Hematopoietic multipotent progenitor cell treated with erythropoietin and hydrocortisone succinate and interleukin-3 and kit ligand, for 4 days (in vitro differentiated cells): ENCODE results near the gene OPCML.

Experiments used
- DNase-seq: peaks from one replicate; pipeline ENCODE4 v3.0.0-alpha.2; 2015

The OPCML gene

GRCh38 chr11:133501643-133502539 lies 30.4 kb downstream of the OPCML start:
- no peak for DNase-seq

GRCh38 chr11:133500936-133501335 lies 31.4 kb downstream of the OPCML start:
- no peak for DNase-seq

GRCh38 chr11:133500435-133500834 lies 31.9 kb downstream of the OPCML start:
- DNase-seq: no peak

GRCh38 chr11:133498969-133499368 lies 33.3 kb downstream of the OPCML start:
- no peak for DNase-seq

- no peak for DNase-seq
These were observed 34.7 kb downstream of the OPCML start for GRCh38 chr11:133497477-133498140.

- DNase-seq: no peak
These were observed 39.4 kb downstream of the OPCML start for GRCh38 chr11:133492895-133493294.

GRCh38 chr11:133491680-133492383 lies 40.5 kb downstream of the OPCML start:
- DNase-seq: no peak

- DNase-seq: no peak
These were observed 51.6 kb downstream of the OPCML start for GRCh38 chr11:133480722-133481121.

- no peak for DNase-seq
These were observed 53.1 kb downstream of the OPCML start for GRCh38 chr11:133479209-133479608.

GRCh38 chr11:133477251-133477625 lies 55.1 kb downstream of the OPCML start:
- no peak for DNase-seq

- DNase-seq: no peak
These were observed 55.6 kb downstream of the OPCML start for GRCh38 chr11:133476570-133477250.

- no peak for DNase-seq
These were observed 57.8 kb downstream of the OPCML start for GRCh38 chr11:133474461-133474860.

GRCh38 chr11:133467686-133468085 lies 64.6 kb downstream of the OPCML start:
- no peak for DNase-seq

GRCh38 chr11:133443206-133443747 lies 89.0 kb downstream of the OPCML start:
- no peak for DNase-seq

GRCh38 chr11:133441964-133442660 lies 90.2 kb downstream of the OPCML start:
- no peak for DNase-seq

- no peak for DNase-seq
These were observed 106.3 kb downstream of the OPCML start for GRCh38 chr11:133425992-133426391.

GRCh38 chr11:133425245-133425644 lies 107.1 kb downstream of the OPCML start:
- DNase-seq: no peak

GRCh38 chr11:133418218-133418617 lies 114.1 kb downstream of the OPCML start:
- no peak for DNase-seq

GRCh38 chr11:133414506-133414905 lies 117.8 kb downstream of the OPCML start:
- DNase-seq: no peak

- no peak for DNase-seq
These were observed 118.6 kb downstream of the OPCML start for GRCh38 chr11:133413703-133414102.

- no peak for DNase-seq
These were observed 122.5 kb downstream of the OPCML start for GRCh38 chr11:133409799-133410198.

- DNase-seq: no peak
These were observed 123.4 kb downstream of the OPCML start for GRCh38 chr11:133408936-133409335.
